ENCODE measurements around the gene BRD4. TPM values are rescaled to one million over a fixed set of nuclear protein-coding genes. Genes with fewer than 3 reads are reported as not detected.

The BRD4 gene
- total and polyA plus RNA-seq, 2 of the 13 experiments (the other 11 are each of a cell fraction or from before 2014, with no cell fraction given), result 10.5 to 11.4 TPM

GRCh38 chr19:15379083-15379998, 47.0 kb upstream of the BRD4 start, which contains the start of gene AKAP8 (continued):
- TF ChIP-seq ZFP36L1 (CRISPR knock-in tag; IDR thresholded peaks at IDR 0.05) (no peak; the same call in 1 of the 2 replicates), EZH2 (conservative IDR thresholded peaks at IDR 0.05; ENCODE audit: low read depth, low read length) (no peak), ZBTB33 (CRISPR knock-in tag; IDR thresholded peaks at IDR 0.05) (no peak), ZNF136 (CRISPR knock-in tag; IDR thresholded peaks at IDR 0.05; ENCODE audit: low read depth) (no peak), SRY (CRISPR knock-in tag; IDR thresholded peaks at IDR 0.05) (peak; percentile 86), ZNF816 (CRISPR knock-in tag; IDR thresholded peaks at IDR 0.05; ENCODE audit: borderline replicate concordance) (0 out of 2 replicates have a peak, but pooled peaks have one; percentile 48), ZNF558 (CRISPR knock-in tag; IDR thresholded peaks at IDR 0.05; ENCODE audit: borderline replicate concordance) (peak; percentile 75; the same call in 1 of the 2 replicates), ZNF281 (CRISPR knock-in tag; IDR thresholded peaks at IDR 0.05; ENCODE audit: borderline replicate concordance) (peak; percentile 18; the same call in 1 of the 2 replicates), ELF1 (CRISPR knock-in tag; IDR thresholded peaks at IDR 0.05) (peak; percentile 73), ZBTB3 (CRISPR knock-in tag; IDR thresholded peaks at IDR 0.05; ENCODE audit: borderline replicate concordance, low read depth) (no peak), ZNF512 (CRISPR knock-in tag; IDR thresholded peaks at IDR 0.05) (no peak), ISL2 (CRISPR knock-in tag; IDR thresholded peaks at IDR 0.05) (peak; percentile 32; the same call in 1 of the 2 replicates), ZNF446 (CRISPR knock-in tag; IDR thresholded peaks at IDR 0.05) (no peak), ARID3A (IDR thresholded peaks at IDR 0.05; ENCODE audit: low read depth, low read length) (no peak), EEA1 (CRISPR knock-in tag; IDR thresholded peaks at IDR 0.05; ENCODE audit: borderline replicate concordance) (peak; percentile 55; the same call in 1 of the 2 replicates), IRX3 (CRISPR knock-in tag; IDR thresholded peaks at IDR 0.05; ENCODE audit: borderline replicate concordance, low read depth) (no peak)
